Measurements from ENCODE around the gene LRRC8D.
"Not testable (repeated sequence)": the region's sequence is repeated elsewhere in the genome, so short reads cannot be mapped to it uniquely, and the experiment has no call there.

The LRRC8D gene

DNA sequence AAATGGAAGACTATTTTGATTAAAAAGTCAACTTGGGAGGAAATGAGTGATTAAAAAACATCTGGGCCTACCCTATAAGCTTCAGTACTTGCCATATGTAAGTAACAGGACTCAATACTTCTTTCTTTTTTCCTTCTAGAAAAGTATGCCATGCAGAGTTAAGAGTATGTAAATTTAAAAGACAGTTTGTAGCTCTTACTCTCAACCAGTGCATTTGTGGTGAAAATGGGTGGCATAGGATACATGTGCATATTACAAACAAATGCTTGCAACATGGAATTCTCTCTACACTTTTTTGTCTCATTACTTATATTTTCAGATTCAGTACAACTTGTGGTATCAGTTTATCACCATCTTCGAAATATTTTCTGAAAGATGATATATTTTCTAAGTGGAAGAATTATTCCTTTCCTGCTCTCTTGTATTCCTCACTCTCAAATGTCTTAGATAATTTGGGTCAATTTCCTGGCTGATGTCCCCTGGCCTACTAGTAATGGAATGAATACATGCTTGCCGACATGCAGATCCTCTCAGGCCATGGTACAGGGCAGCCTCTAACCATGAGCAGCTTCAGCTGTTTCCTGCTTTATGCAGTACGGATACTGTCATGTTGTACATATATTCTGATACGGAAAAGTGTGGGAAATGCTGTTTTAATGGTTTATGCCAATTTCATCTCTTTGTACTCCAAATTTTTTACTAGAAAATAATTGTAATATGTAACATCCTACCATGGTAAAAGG, 92.7 kb downstream of the LRRC8D start:
- Histone ChIP-seq H3K4me1 (ENCODE audit: control insufficient read depth, low read depth, low read length) (peaks cover 50% of the 10 kb centered on the region), H3K27ac (ENCODE audit: low read length) (no peak overlapping the region), H3K9ac (ENCODE audit: low read length) (no peak overlapping the region), H3K9me3 (ENCODE audit: control insufficient read depth, low read depth, low read length) (no peaks in the 10 kb centered on the region), H3K4me3 (ENCODE audit: low read length) (no peak overlapping the region), H3K27me3 (ENCODE audit: control insufficient read depth, insufficient read depth, low read length) (no peaks in the 10 kb centered on the region), H3K36me3 (ENCODE audit: control insufficient read depth, low read depth, low read length) (no peaks in the 10 kb centered on the region)

DNA sequence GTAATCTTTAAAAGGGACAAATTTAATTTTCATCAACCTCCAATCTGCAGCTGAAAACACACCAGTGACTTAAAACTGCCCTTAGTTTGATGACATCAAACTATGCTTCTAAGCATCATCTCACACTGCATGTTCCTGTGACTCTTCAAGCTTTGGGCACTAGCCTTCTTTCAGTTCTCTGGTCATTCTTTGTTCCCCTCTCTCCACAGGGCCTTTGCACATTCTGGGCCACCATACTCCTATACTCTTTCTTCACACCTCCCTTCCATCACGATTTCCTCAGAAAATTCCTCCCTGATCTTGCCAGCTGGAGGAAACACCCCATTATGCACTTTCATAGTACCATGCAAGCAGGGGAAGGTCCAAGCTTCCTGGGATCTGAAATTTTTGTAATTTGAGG, 96.5 kb downstream of the LRRC8D start:
- no peaks in the 10 kb centered on the region for H3K9me3 ChIP-seq (ENCODE audit: control insufficient read depth, low read depth, low read length)
- H3K9ac ChIP-seq (ENCODE audit: low read length), result no peak overlapping the region
- H3K27me3 ChIP-seq (ENCODE audit: control insufficient read depth, insufficient read depth, low read length), result no peaks in the 10 kb centered on the region
- no peaks in the 10 kb centered on the region for H3K36me3 ChIP-seq (ENCODE audit: control insufficient read depth, low read depth, low read length)
- H3K27ac ChIP-seq (ENCODE audit: low read length), result no peak overlapping the region
- no peak overlapping the region for H3K4me3 ChIP-seq (ENCODE audit: low read length)
- H3K4me1 ChIP-seq (ENCODE audit: control insufficient read depth, low read depth, low read length), result peaks cover 36% of the 10 kb centered on the region

DNA sequence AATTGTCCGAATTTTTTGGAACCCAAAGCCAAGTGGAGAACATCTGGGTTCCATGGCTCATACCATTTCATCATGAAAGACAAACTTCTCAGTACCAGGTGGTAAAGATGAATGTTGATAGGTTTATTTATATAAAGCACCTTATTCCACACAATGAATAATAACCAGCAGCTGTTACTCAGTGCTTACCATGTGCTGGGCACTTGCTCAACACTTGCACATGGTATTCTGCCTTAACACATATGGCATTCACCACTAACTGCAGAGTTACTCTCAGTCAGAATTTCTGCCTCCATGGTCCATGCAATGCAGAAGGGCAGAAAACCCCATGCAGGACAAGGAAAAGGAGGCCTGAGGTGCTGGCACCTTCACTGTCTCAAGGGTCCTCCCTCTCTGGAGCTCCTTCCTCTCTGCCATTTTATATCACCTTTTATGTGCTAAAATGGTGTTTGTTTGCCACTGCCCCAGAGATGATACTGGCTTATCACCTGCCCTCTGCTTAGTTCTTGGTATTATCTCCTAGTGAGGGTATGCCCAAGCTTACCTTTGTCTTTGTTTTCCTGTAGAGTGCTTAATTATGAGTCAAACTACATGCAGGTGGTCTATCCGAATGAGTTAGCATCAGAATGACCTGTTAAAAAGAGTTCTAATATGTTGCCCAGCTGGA, 97.4 kb downstream of the LRRC8D start:
- Histone ChIP-seq H3K9me3 (ENCODE audit: control insufficient read depth, low read depth, low read length) (peaks cover under 1% of the 10 kb centered on the region), H3K36me3 (ENCODE audit: control insufficient read depth, low read depth, low read length) (no peaks in the 10 kb centered on the region), H3K27me3 (ENCODE audit: control insufficient read depth, insufficient read depth, low read length) (no peaks in the 10 kb centered on the region), H3K4me1 (ENCODE audit: control insufficient read depth, low read depth, low read length) (peaks cover 28% of the 10 kb centered on the region), H3K9ac (ENCODE audit: low read length) (no peak overlapping the region), H3K4me3 (ENCODE audit: low read length) (peak overlapping the region; percentile 5), H3K27ac (ENCODE audit: low read length) (no peak overlapping the region)

GRCh38 chr1:89918794-89919155, 97.9 kb downstream of the LRRC8D start:
- no peaks in the 10 kb centered on the region for H3K36me3 ChIP-seq (ENCODE audit: control insufficient read depth, low read depth, low read length)
- no peak overlapping the region for H3K9ac ChIP-seq (ENCODE audit: low read length)
- no peaks in the 10 kb centered on the region for H3K27me3 ChIP-seq (ENCODE audit: control insufficient read depth, insufficient read depth, low read length)
- H3K9me3 ChIP-seq (ENCODE audit: control insufficient read depth, low read depth, low read length), result peaks cover 5% of the 10 kb centered on the region
- no peak overlapping the region for H3K27ac ChIP-seq (ENCODE audit: low read length)
- H3K4me1 ChIP-seq (ENCODE audit: control insufficient read depth, low read depth, low read length), result peaks cover 24% of the 10 kb centered on the region
- H3K4me3 ChIP-seq (ENCODE audit: low read length), result peak overlapping the region; percentile 5

- no peak overlapping the region for H3K9ac ChIP-seq (ENCODE audit: low read length)
- H3K4me3 ChIP-seq (ENCODE audit: low read length), result no peak overlapping the region
- H3K4me1 ChIP-seq (ENCODE audit: control insufficient read depth, low read depth, low read length), result peaks cover 23% of the 10 kb centered on the region
- no peaks in the 10 kb centered on the region for H3K27me3 ChIP-seq (ENCODE audit: control insufficient read depth, insufficient read depth, low read length)
- H3K27ac ChIP-seq (ENCODE audit: low read length), result no peak overlapping the region
- H3K9me3 ChIP-seq (ENCODE audit: control insufficient read depth, low read depth, low read length), result peaks cover 5% of the 10 kb centered on the region
- no peaks in the 10 kb centered on the region for H3K36me3 ChIP-seq (ENCODE audit: control insufficient read depth, low read depth, low read length)
Observed at GRCh38 chr1:89919174-89919573, 98.3 kb downstream of the LRRC8D start.

GRCh38 chr1:89922911-89923310, 102.1 kb downstream of the LRRC8D start:
- Histone ChIP-seq H3K4me3 (ENCODE audit: low read length) (no peak overlapping the region), H3K36me3 (ENCODE audit: control insufficient read depth, low read depth, low read length) (no peaks in the 10 kb centered on the region), H3K9ac (ENCODE audit: low read length) (no peak overlapping the region), H3K9me3 (ENCODE audit: control insufficient read depth, low read depth, low read length) (peaks cover 5% of the 10 kb centered on the region), H3K27me3 (ENCODE audit: control insufficient read depth, insufficient read depth, low read length) (no peaks in the 10 kb centered on the region), H3K27ac (ENCODE audit: low read length) (no peak overlapping the region), H3K4me1 (ENCODE audit: control insufficient read depth, low read depth, low read length) (peaks cover 21% of the 10 kb centered on the region)

DNA sequence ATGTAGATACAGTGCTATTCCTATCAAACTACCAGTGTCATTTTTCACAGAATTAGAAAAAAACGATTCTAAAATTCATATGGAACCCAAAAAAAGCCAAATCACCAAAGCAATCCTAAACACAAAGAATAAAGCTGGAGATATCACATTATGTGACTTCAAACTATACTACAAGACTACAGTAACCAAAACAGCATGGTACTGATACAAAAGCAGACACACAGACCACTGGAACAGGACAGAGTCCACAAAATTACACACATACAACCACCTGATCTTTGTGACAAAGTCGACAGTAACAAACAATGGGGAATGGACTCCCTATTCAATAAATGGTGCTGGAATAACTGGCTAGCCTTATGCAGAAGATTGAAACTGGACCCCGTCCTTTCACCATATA, 102.7 kb downstream of the LRRC8D start:
- Histone ChIP-seq H3K4me1 (ENCODE audit: control insufficient read depth, low read depth, low read length) (peaks cover 16% of the 10 kb centered on the region), H3K36me3 (ENCODE audit: control insufficient read depth, low read depth, low read length) (no peaks in the 10 kb centered on the region), H3K9me3 (ENCODE audit: control insufficient read depth, low read depth, low read length) (peaks cover 5% of the 10 kb centered on the region), H3K27me3 (ENCODE audit: control insufficient read depth, insufficient read depth, low read length) (no peaks in the 10 kb centered on the region), H3K9ac (ENCODE audit: low read length) (no peak overlapping the region), H3K27ac (ENCODE audit: low read length) (no peak overlapping the region), H3K4me3 (ENCODE audit: low read length) (no peak overlapping the region)

- H3K27me3 ChIP-seq (ENCODE audit: control insufficient read depth, insufficient read depth, low read length); H3K9me3 ChIP-seq (ENCODE audit: control insufficient read depth, low read depth, low read length); H3K27ac ChIP-seq (ENCODE audit: low read length); H3K4me3 ChIP-seq (ENCODE audit: low read length); H3K9ac ChIP-seq (ENCODE audit: low read length); H3K36me3 ChIP-seq (ENCODE audit: control insufficient read depth, low read depth, low read length): not testable (repeated sequence)
- H3K4me1 ChIP-seq (ENCODE audit: control insufficient read depth, low read depth, low read length), result peaks cover 16% of the 10 kb centered on the region
Observed at GRCh38 chr1:89924075-89924474, 103.2 kb downstream of the LRRC8D start.

GRCh38 chr1:89927049-89927448, 106.2 kb downstream of the LRRC8D start:
- Histone ChIP-seq H3K4me3 (ENCODE audit: low read length) (no peak overlapping the region), H3K9ac (ENCODE audit: low read length) (no peak overlapping the region), H3K27me3 (ENCODE audit: control insufficient read depth, insufficient read depth, low read length) (no peaks in the 10 kb centered on the region), H3K27ac (ENCODE audit: low read length) (no peak overlapping the region), H3K4me1 (ENCODE audit: control insufficient read depth, low read depth, low read length) (peaks cover 24% of the 10 kb centered on the region), H3K9me3 (ENCODE audit: control insufficient read depth, low read depth, low read length) (peaks cover 5% of the 10 kb centered on the region), H3K36me3 (ENCODE audit: control insufficient read depth, low read depth, low read length) (no peaks in the 10 kb centered on the region)

DNA sequence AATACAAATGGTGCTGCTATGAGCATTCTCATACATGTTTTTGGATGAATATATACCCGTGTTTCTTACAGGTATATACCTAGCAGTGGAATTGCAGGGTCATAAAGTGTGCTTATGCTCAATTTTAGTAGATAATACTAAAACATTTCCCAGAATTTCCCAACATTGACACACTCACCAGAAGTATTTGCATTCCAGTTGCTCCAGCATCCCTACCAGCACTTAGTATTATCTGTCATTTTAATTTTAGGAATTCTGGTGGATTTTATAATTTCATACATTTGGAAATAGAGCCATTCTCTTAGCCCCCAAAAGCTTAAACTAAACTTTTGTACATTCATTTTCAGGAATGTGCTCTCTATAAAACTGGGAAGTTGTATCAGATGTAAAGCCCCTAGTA, 106.6 kb downstream of the LRRC8D start:
- Histone ChIP-seq H3K27me3 (ENCODE audit: control insufficient read depth, insufficient read depth, low read length) (no peaks in the 10 kb centered on the region), H3K4me1 (ENCODE audit: control insufficient read depth, low read depth, low read length) (peaks cover 27% of the 10 kb centered on the region), H3K27ac (ENCODE audit: low read length) (no peak overlapping the region), H3K9ac (ENCODE audit: low read length) (no peak overlapping the region), H3K9me3 (ENCODE audit: control insufficient read depth, low read depth, low read length) (peaks cover 5% of the 10 kb centered on the region), H3K4me3 (ENCODE audit: low read length) (no peak overlapping the region), H3K36me3 (ENCODE audit: control insufficient read depth, low read depth, low read length) (no peaks in the 10 kb centered on the region)

GRCh38 chr1:89928506-89928905, 107.7 kb downstream of the LRRC8D start:
- H3K9me3 ChIP-seq (ENCODE audit: control insufficient read depth, low read depth, low read length), result peaks cover 1% of the 10 kb centered on the region
- H3K9ac ChIP-seq (ENCODE audit: low read length), result no peak overlapping the region
- H3K4me3 ChIP-seq (ENCODE audit: low read length), result no peak overlapping the region
- H3K4me1 ChIP-seq (ENCODE audit: control insufficient read depth, low read depth, low read length), result peaks cover 35% of the 10 kb centered on the region
- peak overlapping the region; percentile 54 for H3K27ac ChIP-seq (ENCODE audit: low read length)
- peaks cover 5% of the 10 kb centered on the region for H3K36me3 ChIP-seq (ENCODE audit: control insufficient read depth, low read depth, low read length)
- H3K27me3 ChIP-seq (ENCODE audit: control insufficient read depth, insufficient read depth, low read length), result no peaks in the 10 kb centered on the region
